HCT116 (cell line): Measurements from ENCODE around the gene PHACTR4. TPM values are rescaled to one million over a fixed set of nuclear protein-coding genes. Genes with fewer than 3 reads are reported as not detected.

Experiments used
- ATAC-seq: fragments of 200-7000 bp; cut with Tn5 transposase; 2 replicates; pipeline ENCODE4 v1.9.1; 2020; ENCODE audit warnings: mild to moderate bottlenecking, moderate library complexity
- BruUV-seq: library from RNA; stranded (reverse); fragments of 400-500 nt; replicated peaks from 2 replicates; lab custom pipeline; 2021; lab: Mats Ljungman, UMichigan
- CTCF ChIA-PET: fragments of 300-600 bp; sonication (Branson Sonifier 250); formaldehyde crosslinking; loops from one replicate; lab custom pipeline; 2021; ENCODE audit warnings: antibody characterized with exemption; lab: Charles Lee
- POLR2A ChIA-PET: fragments of 300-600, 350-600 bp; sonication (Branson Sonifier 250); formaldehyde crosslinking; loops from one replicate; lab custom pipeline; 2021; ENCODE audit warnings: antibody characterized with exemption; lab: Charles Lee
- RAD21 ChIA-PET, 2 experiments: fragments of 300-600 bp; sonication (Branson Sonifier 250); formaldehyde crosslinking; loops; one replicate each; lab custom pipeline; 2023; ENCODE audit warnings: low total read pairs in 2 of 2; ENCODE audit not compliant: uncharacterized antibody in 2 of 2, unreplicated experiment in 2 of 2, low non-redundant PET in 1 of 2; lab: Charles Lee
- DNase-seq: peaks from one replicate; pipeline ENCODE4 v3.0.0-alpha.2; 2010; ENCODE audit warnings: low read depth, low spot score
- H2AFZ ChIP-seq: fragments of 200-600 bp; shearing (Covaris generic), sonication (generic); 2 replicates; pipeline ENCODE4 v1.6.1; 2017; ENCODE audit warnings: low read depth, mixed run types, mixed read lengths, antibody characterized with exemption, low read length; ENCODE audit not compliant: poor library complexity, severe bottlenecking
- H3K27ac ChIP-seq: 2 replicates; pipeline ENCODE4 v1.5.1; 2012; ENCODE audit warnings: low read depth, low read length
- H3K27me3 ChIP-seq: fragments of 200-600 bp; sonication (generic); 2 replicates; pipeline ENCODE4 v1.6.1; 2016; ENCODE audit warnings: mixed run types, low read length, mixed read lengths; ENCODE audit not compliant: insufficient read depth
- H3K36me3 ChIP-seq, 2 experiments: fragments of 200-500 bp in 1 of 2; fragments of 200-600 bp in 1 of 2; sonication (Bioruptor generic) in 1 of 2; sonication (generic) in 1 of 2; 2 replicates each; pipeline versions ENCODE4 v1.5.1 to v1.6.1; 2014 to 2016; ENCODE audit warnings: low read length in 2 of 2, inconsistent platforms in 1 of 2, mixed read lengths in 1 of 2, mixed run types in 1 of 2; ENCODE audit not compliant: insufficient read depth in 2 of 2, control insufficient read depth in 1 of 2
- H3K4me1 ChIP-seq, 2 experiments: fragments of 200-600 bp in 1 of 2; sonication (generic) in 1 of 2; 2 replicates each; pipeline versions ENCODE4 v1.5.1 to v1.6.1; 2012 to 2017; ENCODE audit warnings: low read length in 2 of 2, inconsistent platforms in 1 of 2, mild to moderate bottlenecking in 1 of 2, mixed read lengths in 1 of 2, mixed run types in 1 of 2, moderate library complexity in 1 of 2; ENCODE audit not compliant: insufficient read depth in 2 of 2, control insufficient read depth in 1 of 2
- H3K4me2 ChIP-seq: fragments of 200-600 bp; sonication (generic); 2 replicates; pipeline ENCODE4 v1.6.1; 2017; ENCODE audit warnings: mixed run types, low read length, mixed read lengths
- H3K4me3 ChIP-seq, 2 experiments: fragments of 200-600 bp in 1 of 2; sonication (generic) in 1 of 2; replicated peaks in 1 of 2; 2 replicates each; pipeline ENCODE4 v1.5.1; 2011 to 2016; ENCODE audit warnings: low read length in 2 of 2, control low read depth in 1 of 2, low read depth in 1 of 2, mild to moderate bottlenecking in 1 of 2, mixed read lengths in 1 of 2, mixed run types in 1 of 2
- H3K79me2 ChIP-seq: fragments of 200-600 bp; sonication (generic); 2 replicates; pipeline ENCODE4 v1.6.1; 2017; ENCODE audit warnings: mild to moderate bottlenecking, mixed run types, low read length, moderate library complexity, mixed read lengths; ENCODE audit not compliant: insufficient read depth
- H3K9ac ChIP-seq: fragments of 200-600 bp; sonication (generic); 2 replicates; pipeline ENCODE4 v1.6.1; 2016; ENCODE audit warnings: low read length, mixed read lengths
- H3K9me2 ChIP-seq: fragments of 200-600 bp; sonication (generic), shearing (Covaris generic); 2 replicates; pipeline ENCODE4 v1.6.1; 2017; ENCODE audit warnings: mixed run types, mild to moderate bottlenecking, moderate library complexity; ENCODE audit not compliant: insufficient read depth
- H3K9me3 ChIP-seq, 2 experiments: fragments of 200-500 bp in 1 of 2; fragments of 200-600 bp in 1 of 2; sonication (Bioruptor generic) in 1 of 2; sonication (generic) in 1 of 2; 2 replicates each; pipeline ENCODE4 v1.6.1; 2014 to 2017; ENCODE audit warnings: low read length in 2 of 2, mixed read lengths in 2 of 2, inconsistent platforms in 1 of 2, low read depth in 1 of 2, mild to moderate bottlenecking in 1 of 2, mixed run types in 1 of 2, moderate library complexity in 1 of 2; ENCODE audit not compliant: control insufficient read depth in 1 of 2, insufficient read depth in 1 of 2
- H4K20me1 ChIP-seq: fragments of 200-600 bp; sonication (generic), shearing (Covaris generic); 2 replicates; pipeline ENCODE4 v1.6.1; 2017; ENCODE audit warnings: mixed run types, mild to moderate bottlenecking, moderate library complexity; ENCODE audit not compliant: insufficient read depth
- CBX3 ChIP-seq: IDR thresholded peaks from 2 replicates; pipeline ENCODE4 v1.6.1; 2012; ENCODE audit warnings: low read depth
- CEBPB ChIP-seq: IDR thresholded peaks from 2 replicates; pipeline ENCODE4 v1.6.1; 2012; ENCODE audit warnings: low read depth
- EGR1 ChIP-seq: IDR thresholded peaks from 2 replicates; pipeline ENCODE4 v1.6.1; 2012; ENCODE audit warnings: low read depth
- ELF1 ChIP-seq: IDR thresholded peaks from 2 replicates; pipeline ENCODE4 v1.6.1; 2012; ENCODE audit warnings: low read depth, borderline replicate concordance
- EZH2 ChIP-seq: fragments of 200-600 bp; sonication (generic); IDR thresholded peaks from 2 replicates; pipeline ENCODE4 v1.6.1; 2017; ENCODE audit warnings: antibody characterized with exemption, mixed run types
- JUND ChIP-seq: IDR thresholded peaks from 2 replicates; pipeline ENCODE4 v1.6.1; 2012
- MAX ChIP-seq: IDR thresholded peaks from 2 replicates; pipeline ENCODE4 v1.6.1; 2012
- POLR2A ChIP-seq: IDR thresholded peaks from 2 replicates; pipeline ENCODE4 v1.7.0; 2011; ENCODE audit warnings: borderline replicate concordance; ENCODE audit not compliant: insufficient read depth, insufficient read length; ENCODE audit errors: extremely low read depth
- RAD21 ChIP-seq: IDR thresholded peaks from 2 replicates; pipeline ENCODE4 v1.6.1; 2012; ENCODE audit warnings: low read depth, mild to moderate bottlenecking
- SIN3A ChIP-seq: IDR thresholded peaks from 2 replicates; pipeline ENCODE4 v1.6.1; 2012; ENCODE audit warnings: low read depth
- SP1 ChIP-seq: IDR thresholded peaks from 2 replicates; pipeline ENCODE4 v1.6.1; 2012; ENCODE audit warnings: low read depth
- SRF ChIP-seq: IDR thresholded peaks from 2 replicates; pipeline ENCODE4 v1.6.1; 2012; ENCODE audit warnings: low read depth
- TCF7L2 ChIP-seq: IDR thresholded peaks from 2 replicates; pipeline ENCODE4 v1.7.0; 2011; ENCODE audit warnings: borderline replicate concordance, inconsistent platforms; ENCODE audit not compliant: insufficient read depth, insufficient read length; ENCODE audit errors: extremely low read depth
- ZFX ChIP-seq: fragments of 450-650 bp; IDR thresholded peaks from 2 replicates; pipeline ENCODE4 v1.6.1; 2017
- intact Hi-C: fragments of 100-400 bp; cut with micrococcal nuclease; formaldehyde crosslinking; loops from 2 replicates; pipeline ENCODE4 v1.10.0; 2022
- total RNA-seq: library from RNA; stranded (reverse); gene quantifications from one replicate; pipeline ENCODE4 v1.2.1, GENCODE V29; 2021; ENCODE audit not compliant: unreplicated experiment

Gene PHACTR4
- total RNA-seq, 1 experiment from 2014 or later, result 36.0 TPM

- ChIA-PET CTCF (interaction anchor here (0.7 to 2.0 kb wide), 2 partner anchors 116 to 276 kb away, joined by 4 to 6 read pairs; no protein-coding TSS in a partner anchor), POLR2A (interaction anchor here (0.8 to 2.2 kb wide), 3 partner anchors 11 to 217 kb away, joined by 3 to 8 read pairs (median 3); partner anchors contain the start of gene MED18), RAD21 (no interaction called here)
- H3K9me2 ChIP-seq, result no peaks in the 10 kb centered on the region
- no peaks in the 10 kb centered on the region for H3K9me3 ChIP-seq
- no peak overlapping the region for H3K27ac ChIP-seq
- no peak for TF ChIP-seq RAD21
- no peak for TF ChIP-seq TCF7L2
- no peak for TF ChIP-seq POLR2A
- TF ChIP-seq MAX, result no peak
- no peak for TF ChIP-seq ELF1
- no peak for TF ChIP-seq CBX3
- TF ChIP-seq SIN3A, result no peak
- no peak for TF ChIP-seq JUND
- no peak for TF ChIP-seq CEBPB
- no peak for TF ChIP-seq EGR1
- TF ChIP-seq ZFX, result no peak
- no peak for TF ChIP-seq SRF
- TF ChIP-seq SP1, result no peak
- no peak for TF ChIP-seq EZH2
- no peaks in the 10 kb centered on the region for H3K36me3 ChIP-seq
- H2AFZ ChIP-seq, result no peak overlapping the region
- peaks cover under 1% of the 10 kb centered on the region; the same call in 1 of the 2 replicates for H3K79me2 ChIP-seq
- H3K4me2 ChIP-seq, result no peak overlapping the region
- no TSS peak for BruUV-seq
- ATAC-seq (no peak), DNase-seq (no peak)
- H3K4me1 ChIP-seq, result peaks cover 21 to 34% of the 10 kb centered on the region in 2 experiments
- H3K9ac ChIP-seq, result no peak overlapping the region
- H3K27me3 ChIP-seq, result no peaks in the 10 kb centered on the region
- intact Hi-C loops, result loop anchor here (10.0 kb wide), 1 partner anchor 510 kb away; no protein-coding TSS in a partner anchor
- H3K4me3 ChIP-seq, result no peak overlapping the region
- no peaks in the 10 kb centered on the region for H4K20me1 ChIP-seq
Observed at GRCh38 chr1:28364888-28365287, 4.7 kb upstream of the PHACTR4 start.
